Naive thymus-derived CD4-positive, alpha-beta T cell (primary cell): ENCODE data around the gene PNMA8B. TPM values are rescaled to one million over a fixed set of nuclear protein-coding genes. Genes with fewer than 3 reads are reported as not detected.
A peak's percentile ranks its signal among the peaks of the same experiment; 100 is the strongest.

Experiments used
- ATAC-seq: fragments of 150-1000 bp; cut with Tn5 transposase; 2 replicates; pipeline ENCODE4 v1.10.0; 2021; ENCODE audit warnings: mild to moderate bottlenecking, moderate library complexity
- CTCF ChIA-PET: fragments of 350-600 bp; sonication (Branson Sonifier 250); formaldehyde crosslinking; loops from one replicate; lab custom pipeline; 2021; ENCODE audit warnings: antibody characterized with exemption; lab: Charles Lee
- POLR2A ChIA-PET: fragments of 350-600 bp; sonication (Branson Sonifier 250); formaldehyde crosslinking; loops from one replicate; lab custom pipeline; 2021; ENCODE audit warnings: antibody characterized with exemption, inconsistent platforms; lab: Charles Lee
- DNase-seq, 9 donors: peaks; one replicate each; pipeline versions ENCODE4 v3.0.0 to v3.0.0-alpha.2; 2020 to 2022; ENCODE audit warnings: mixed read lengths in 1 of 9
- H3K27ac ChIP-seq: one replicate; pipeline ENCODE4 v1.7.0; 2013; ENCODE audit warnings: mild to moderate bottlenecking, low read depth, low read length, moderate library complexity
- H3K27me3 ChIP-seq, 2 donors: one replicate each; pipeline ENCODE4 v1.7.0; 2013; ENCODE audit warnings: low read length in 2 of 2, mild to moderate bottlenecking in 2 of 2, moderate library complexity in 2 of 2; ENCODE audit not compliant: control insufficient read depth in 2 of 2, insufficient read depth in 2 of 2
- H3K36me3 ChIP-seq, 3 experiments: 1 replicate in 2 of 3; 2 replicates in 1 of 3; pipeline ENCODE4 v1.7.0; 2013; ENCODE audit warnings: low read length in 3 of 3, mild to moderate bottlenecking in 3 of 3, moderate library complexity in 1 of 3; ENCODE audit not compliant: insufficient read depth in 3 of 3, control insufficient read depth in 2 of 3
- H3K4me1 ChIP-seq, 2 donors: one replicate each; pipeline ENCODE4 v1.7.0; 2013; ENCODE audit warnings: low read length in 2 of 2, mild to moderate bottlenecking in 2 of 2, moderate library complexity in 1 of 2; ENCODE audit not compliant: control insufficient read depth in 2 of 2, insufficient read depth in 2 of 2
- H3K4me3 ChIP-seq: 2 replicates; pipeline ENCODE4 v1.7.0; 2013; ENCODE audit warnings: mild to moderate bottlenecking, low read length
- H3K9me3 ChIP-seq, 3 experiments: 1 replicate in 2 of 3; 2 replicates in 1 of 3; pipeline ENCODE4 v1.7.0; 2013; ENCODE audit warnings: low read length in 3 of 3; ENCODE audit not compliant: control insufficient read depth in 2 of 3
- H3K27ac Mint-ChIP-seq, 9 donors: one replicate each; pipeline ENCODE4 v1.8.0; 2020 to 2022; ENCODE audit warnings: mixed read lengths in 9 of 9, mild to moderate bottlenecking in 8 of 9, moderate library complexity in 5 of 9, inconsistent platforms in 2 of 9
- H3K27me3 Mint-ChIP-seq, 5 donors: one replicate each; pipeline ENCODE4 v1.8.0; 2021 to 2022; ENCODE audit warnings: mixed read lengths in 5 of 5, mild to moderate bottlenecking in 1 of 5
- H3K36me3 Mint-ChIP-seq, 5 donors: one replicate each; pipeline ENCODE4 v1.8.0; 2020 to 2022; ENCODE audit warnings: mixed read lengths in 5 of 5, mild to moderate bottlenecking in 3 of 5, inconsistent platforms in 1 of 5
- H3K4me1 Mint-ChIP-seq, 7 donors: one replicate each; pipeline ENCODE4 v1.8.0; 2020 to 2022; ENCODE audit warnings: mixed read lengths in 7 of 7, mild to moderate bottlenecking in 3 of 7, inconsistent platforms in 1 of 7
- H3K4me3 Mint-ChIP-seq, 10 donors: one replicate each; pipeline ENCODE4 v1.8.0; 2020 to 2022; ENCODE audit warnings: mild to moderate bottlenecking in 10 of 10, mixed read lengths in 10 of 10, moderate library complexity in 6 of 10, inconsistent platforms in 2 of 10
- H3K9me3 Mint-ChIP-seq, 11 donors: one replicate each; pipeline ENCODE4 v1.8.0; 2020 to 2022; ENCODE audit warnings: mixed read lengths in 11 of 11, mild to moderate bottlenecking in 4 of 11, inconsistent platforms in 1 of 11, moderate library complexity in 1 of 11
- intact Hi-C, 2 donors: fragments of 100-400 bp; cut with micrococcal nuclease; formaldehyde crosslinking; loops; one replicate each; pipeline ENCODE4 v1.15.1; 2023
- polyA plus RNA-seq, 2 donors: library from polyadenylated mRNA; unstranded; fragments of 300-500 nt; fragmentation: Illumina TruSeq; gene quantifications; one replicate each; pipeline ENCODE4 v1.2.3, GENCODE V29; 2021
- total RNA-seq, 6 experiments: library from RNA in 5 of 6; stranded (reverse) in 5 of 6; gene quantifications; 1 replicate in 5 of 6; 2 replicates in 1 of 6; pipeline ENCODE4 v1.2.3 and lab custom pipeline; 2021 to 2026

Gene PNMA8B
- total and polyA plus RNA-seq, 7 experiments from 2014 or later: 0.24 to 2.3 (median 1.4) TPM; not detected in 1

- Histone ChIP-seq H3K36me3 (no peaks in the 10 kb centered on the region), H3K27ac (no peak overlapping the region), H3K27me3 (peaks cover 5 to 8% of the 10 kb centered on the region in 2 donors), H3K9me3 (no peaks in the 10 kb centered on the region), H3K4me1 (no peaks in the 10 kb centered on the region), H3K4me3 (no peak overlapping the region)
- CTCF ChIA-PET: no interaction called here
- intact Hi-C loops: no loop called here
- Mint-ChIP-seq H3K9me3 (no peaks in the 10 kb centered on the region), H3K27me3 (peaks cover 36 to 62% (median 50%) of the 10 kb centered on the region in 5 donors), H3K4me1 (peaks cover 0 to 6% (median 0%) of the 10 kb centered on the region in 7 donors), H3K4me3 (peak overlapping the region in 4 of 10 donors; percentile 12 to 57 (median 36)), H3K27ac (no peak overlapping the region), H3K36me3 (peaks cover 0 to 3% (median 0%) of the 10 kb centered on the region in 5 donors)
- POLR2A ChIA-PET: no interaction called here
- DNase-seq (no peak), ATAC-seq (no peak)
Measured at GRCh38 chr19:46471811-46472543, 23.7 kb downstream of the PNMA8B start.

- no peaks in the 10 kb centered on the region for H3K9me3 Mint-ChIP-seq
- ChIA-PET CTCF (no interaction called here), POLR2A (no interaction called here)
- Histone ChIP-seq H3K36me3 (no peaks in the 10 kb centered on the region), H3K4me3 (no peak within 1 kb of the TSS), H3K27me3 (peaks cover 5 to 8% of the 10 kb centered on the region in 2 donors), H3K9me3 (no peaks in the 10 kb centered on the region), H3K4me1 (no peaks in the 10 kb centered on the region), H3K27ac (no peak within 1 kb of the TSS)
- H3K36me3 Mint-ChIP-seq: peaks cover 0 to 3% (median 0%) of the 10 kb centered on the region in 5 donors
- peak within 1 kb of the TSS in 4 of 10 donors; percentile 12 to 57 (median 36) for H3K4me3 Mint-ChIP-seq
- peaks cover 0 to 6% (median 0%) of the 10 kb centered on the region in 7 donors for H3K4me1 Mint-ChIP-seq
- no peak within 1 kb of the TSS for H3K27ac Mint-ChIP-seq
- no peak for ATAC-seq
- peaks cover 36 to 62% (median 56%) of the 10 kb centered on the region in 5 donors for H3K27me3 Mint-ChIP-seq
- no peak for DNase-seq
- intact Hi-C loops: no loop called here
Measured at GRCh38 chr19:46471116-46471733, 24.4 kb downstream of the PNMA8B start, which contains the start of gene PNMA8A. PNMA8A (minus strand) TSS chr19:46471563; CDS start chr19:46471035, 528 bp downstream.

- Histone ChIP-seq H3K27me3 (peaks cover 5 to 8% of the 10 kb centered on the region in 2 donors), H3K27ac (no peak overlapping the region), H3K4me3 (no peak overlapping the region), H3K9me3 (no peaks in the 10 kb centered on the region), H3K4me1 (no peaks in the 10 kb centered on the region), H3K36me3 (no peaks in the 10 kb centered on the region)
- DNase-seq: no peak
- intact Hi-C loops: no loop called here
- Mint-ChIP-seq H3K9me3 (no peaks in the 10 kb centered on the region), H3K4me1 (peaks cover 0 to 6% (median 0%) of the 10 kb centered on the region in 7 donors), H3K27me3 (peaks cover 36 to 57% (median 57%) of the 10 kb centered on the region in 5 donors), H3K4me3 (no peak overlapping the region), H3K27ac (no peak overlapping the region), H3K36me3 (peaks cover 0 to 3% (median 0%) of the 10 kb centered on the region in 5 donors)
- POLR2A ChIA-PET: no interaction called here
- no peak for ATAC-seq
- CTCF ChIA-PET: no interaction called here
Measured at GRCh38 chr19:46470376-46470775, 25.3 kb downstream of the PNMA8B start.

DNA sequence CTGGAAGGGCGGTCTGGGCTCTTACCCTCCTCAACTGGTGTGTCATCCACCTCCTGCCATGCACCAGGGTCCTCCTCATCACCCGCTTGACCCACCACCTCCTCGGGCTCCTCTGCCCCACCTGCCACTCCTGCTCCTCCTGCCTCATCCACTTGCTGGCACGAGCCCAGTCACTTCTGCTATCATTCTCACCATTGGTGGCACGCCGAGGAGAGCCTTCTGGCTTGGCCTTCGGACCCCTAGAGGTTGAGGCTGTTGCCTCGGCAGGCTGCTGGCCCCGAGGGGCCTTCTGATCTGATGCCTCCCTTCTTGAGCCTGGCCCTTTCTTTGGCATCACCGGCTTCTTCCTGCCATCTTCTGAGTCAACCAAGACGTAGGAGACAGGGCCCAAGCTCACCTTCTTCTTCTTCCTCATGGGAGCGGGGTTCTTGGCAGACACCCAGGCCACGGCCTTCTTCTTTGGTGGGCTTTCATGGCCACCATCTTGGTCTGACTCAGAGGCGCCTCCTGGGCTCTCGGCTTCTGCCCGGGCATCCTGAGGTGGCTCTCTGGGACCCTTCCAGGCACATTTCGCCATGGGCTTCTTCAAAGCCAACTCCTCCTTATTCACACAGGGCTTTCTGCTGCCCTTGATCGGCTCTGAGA is 26.0 kb downstream of the PNMA8B start:
- Histone ChIP-seq H3K36me3 (no peaks in the 10 kb centered on the region), H3K4me3 (no peak overlapping the region), H3K9me3 (no peaks in the 10 kb centered on the region), H3K27ac (no peak overlapping the region), H3K4me1 (no peaks in the 10 kb centered on the region), H3K27me3 (peaks cover 5 to 8% of the 10 kb centered on the region in 2 donors)
- intact Hi-C loops: no loop called here
- no peak overlapping the region for H3K4me3 Mint-ChIP-seq
- peaks cover 36 to 61% (median 52%) of the 10 kb centered on the region in 5 donors for H3K27me3 Mint-ChIP-seq
- H3K4me1 Mint-ChIP-seq: peaks cover 0 to 6% (median 0%) of the 10 kb centered on the region in 7 donors
- ChIA-PET POLR2A (no interaction called here), CTCF (no interaction called here)
- H3K27ac Mint-ChIP-seq: no peak overlapping the region
- DNase-seq (no peak), ATAC-seq (no peak)
- H3K9me3 Mint-ChIP-seq: peaks cover 0 to 3% (median 0%) of the 10 kb centered on the region in 11 donors
- H3K36me3 Mint-ChIP-seq: peaks cover 0 to 4% (median 0%) of the 10 kb centered on the region in 5 donors

GRCh38 chr19:46466536-46467196 is 29.0 kb downstream of the PNMA8B start:
- no peak overlapping the region for H3K27ac ChIP-seq
- Mint-ChIP-seq H3K36me3 (peaks cover 0 to 4% (median 0%) of the 10 kb centered on the region in 5 donors), H3K9me3 (peaks cover 0 to 3% (median 0%) of the 10 kb centered on the region in 11 donors), H3K27me3 (peaks cover 7 to 34% (median 33%) of the 10 kb centered on the region in 5 donors), H3K4me1 (peaks cover 0 to 3% (median 0%) of the 10 kb centered on the region in 7 donors), H3K27ac (no peak overlapping the region), H3K4me3 (no peak overlapping the region)
- POLR2A ChIA-PET: no interaction called here
- DNase-seq (no peak), ATAC-seq (no peak)
- intact Hi-C loops: no loop called here
- peaks cover 0 to 5% of the 10 kb centered on the region in 2 donors for H3K27me3 ChIP-seq
- H3K4me3 ChIP-seq: no peak overlapping the region
- CTCF ChIA-PET: no interaction called here
- H3K9me3 ChIP-seq: no peaks in the 10 kb centered on the region
- no peaks in the 10 kb centered on the region for H3K4me1 ChIP-seq
- H3K36me3 ChIP-seq: no peaks in the 10 kb centered on the region

GRCh38 chr19:46463516-46463915 is 32.2 kb downstream of the PNMA8B start:
- no peak overlapping the region for H3K4me3 ChIP-seq
- ATAC-seq (no peak), DNase-seq (no peak)
- no peaks in the 10 kb centered on the region for H3K36me3 ChIP-seq
- peaks cover 0 to 4% (median 0%) of the 10 kb centered on the region in 5 donors for H3K36me3 Mint-ChIP-seq
- H3K27ac Mint-ChIP-seq: no peak overlapping the region
- H3K27ac ChIP-seq: no peak overlapping the region
- CTCF ChIA-PET: no interaction called here
- H3K27me3 Mint-ChIP-seq: peaks cover 10 to 22% (median 16%) of the 10 kb centered on the region in 5 donors
- H3K4me1 ChIP-seq: no peaks in the 10 kb centered on the region
- peaks cover 0 to 3% (median 0%) of the 10 kb centered on the region in 11 donors for H3K9me3 Mint-ChIP-seq
- POLR2A ChIA-PET: no interaction called here
- H3K9me3 ChIP-seq: no peaks in the 10 kb centered on the region
- no peak overlapping the region for H3K4me3 Mint-ChIP-seq
- peaks cover 0 to 3% (median 0%) of the 10 kb centered on the region in 7 donors for H3K4me1 Mint-ChIP-seq
- H3K27me3 ChIP-seq: no peaks in the 10 kb centered on the region
- intact Hi-C loops: no loop called here
